GM21526 (cell line): Measurements from ENCODE around the gene GMDS.
"Not testable (repeated sequence)": the region's sequence is repeated elsewhere in the genome, so short reads cannot be mapped to it uniquely, and the experiment has no call there.

Source experiments
- ATAC-seq: cut with Tn5 transposase; IDR thresholded peaks from one replicate; pipeline ENCODE4 v1.9.1; 2021; ENCODE audit warnings: moderate library complexity; ENCODE audit not compliant: unreplicated experiment, low FRiP score

Gene GMDS

GRCh38 chr6:1686117-1687098 is 559.0 kb downstream of the GMDS start:
- ATAC-seq, result no peak

- no peak for ATAC-seq
These were observed 565.7 kb downstream of the GMDS start for GRCh38 chr6:1679688-1680068.

DNA sequence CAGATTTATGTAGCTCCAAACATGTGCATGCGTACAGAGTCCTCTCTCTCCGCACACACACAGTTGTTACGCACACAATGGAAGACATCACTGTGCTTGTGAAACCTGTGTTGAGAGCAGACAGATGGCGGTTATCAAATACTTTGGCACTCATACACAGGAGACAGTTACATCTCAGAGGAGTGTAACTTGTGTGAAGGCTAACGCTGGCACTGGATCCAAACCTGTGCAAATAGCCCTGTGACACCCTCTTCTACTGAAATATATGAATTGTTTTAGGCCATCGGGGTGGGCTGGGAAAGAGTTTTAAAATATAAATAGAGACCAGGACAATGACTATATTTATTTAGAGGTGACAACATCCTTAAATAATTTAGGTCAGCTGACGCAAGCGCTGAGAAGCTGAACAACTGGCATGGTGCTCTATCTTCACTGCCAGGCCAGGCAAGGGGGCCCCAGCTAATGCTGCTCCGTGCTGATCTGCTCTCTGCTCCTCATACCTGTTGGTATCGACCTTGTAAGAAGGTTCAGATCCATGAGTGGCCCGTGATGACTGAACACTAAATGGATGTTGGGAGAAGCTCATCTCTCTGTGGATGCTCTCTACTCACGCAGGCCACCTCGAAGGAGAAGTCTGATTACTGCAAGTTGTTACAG is 566.2 kb downstream of the GMDS start:
- ATAC-seq, result no peak

- ATAC-seq, result no peak
These were observed 567.2 kb downstream of the GMDS start for GRCh38 chr6:1678201-1678600.

- no peak for ATAC-seq
These were observed 573.0 kb downstream of the GMDS start for GRCh38 chr6:1672379-1672778.

GRCh38 chr6:1670711-1671462 is 574.5 kb downstream of the GMDS start:
- no peak for ATAC-seq

- no peak for ATAC-seq
These were observed 575.4 kb downstream of the GMDS start for GRCh38 chr6:1669996-1670395.

- not testable (repeated sequence) for ATAC-seq
These were observed 576.9 kb downstream of the GMDS start for GRCh38 chr6:1668456-1668855.

DNA sequence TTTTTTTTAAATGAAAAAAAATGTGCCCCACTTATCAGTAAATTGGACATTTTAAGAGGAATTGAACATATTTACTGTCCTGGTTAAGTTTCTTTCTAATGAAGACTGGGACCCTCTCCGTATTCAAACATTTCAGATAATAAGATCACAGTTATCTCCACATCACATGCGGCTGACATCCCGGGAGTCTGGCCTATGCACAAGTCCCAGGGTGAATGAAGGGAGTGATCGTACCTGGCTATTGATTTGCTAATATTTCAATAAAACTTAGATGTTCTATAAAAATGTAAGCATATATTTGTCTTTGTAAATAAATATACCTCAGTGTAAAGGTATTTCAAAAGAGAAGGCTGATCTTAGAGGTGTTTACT is 577.6 kb downstream of the GMDS start:
- no peak for ATAC-seq

DNA sequence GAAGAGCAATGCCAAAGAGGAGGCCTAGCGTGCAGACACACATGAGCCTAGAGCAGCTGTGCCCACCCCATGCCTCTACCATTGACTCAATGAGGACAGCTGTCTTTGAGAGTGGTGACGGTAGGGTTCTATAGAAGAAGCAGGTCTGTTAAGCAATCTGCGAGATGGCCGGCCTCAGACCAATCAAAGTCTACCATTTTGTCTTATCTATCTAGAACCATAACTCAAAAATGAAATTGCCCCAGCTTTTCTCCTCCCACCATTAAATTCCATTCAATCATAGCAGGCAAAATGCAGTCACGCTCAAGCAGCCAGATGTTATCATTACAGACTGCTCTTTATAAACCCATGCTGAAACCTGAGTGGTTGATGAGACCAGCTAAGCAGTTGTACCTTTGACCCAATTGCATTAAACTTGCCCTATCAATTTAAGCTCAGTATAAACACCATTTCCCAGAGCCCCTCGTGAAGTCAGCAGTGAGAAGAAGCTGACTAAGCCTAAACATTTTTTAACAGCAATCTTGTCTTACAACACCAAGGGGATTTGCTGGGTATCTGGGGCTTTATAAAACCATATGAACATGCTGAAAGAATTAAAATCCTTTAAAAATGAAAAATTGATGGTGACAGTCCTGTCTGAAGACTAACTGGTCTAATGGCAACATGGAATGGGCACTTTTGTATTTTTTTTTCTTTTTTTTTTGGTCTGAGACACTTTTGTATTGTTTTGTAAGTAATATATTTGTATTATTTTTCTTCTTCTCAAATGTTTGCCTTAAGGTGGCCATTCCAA is 578.2 kb downstream of the GMDS start:
- ATAC-seq, result no peak

DNA sequence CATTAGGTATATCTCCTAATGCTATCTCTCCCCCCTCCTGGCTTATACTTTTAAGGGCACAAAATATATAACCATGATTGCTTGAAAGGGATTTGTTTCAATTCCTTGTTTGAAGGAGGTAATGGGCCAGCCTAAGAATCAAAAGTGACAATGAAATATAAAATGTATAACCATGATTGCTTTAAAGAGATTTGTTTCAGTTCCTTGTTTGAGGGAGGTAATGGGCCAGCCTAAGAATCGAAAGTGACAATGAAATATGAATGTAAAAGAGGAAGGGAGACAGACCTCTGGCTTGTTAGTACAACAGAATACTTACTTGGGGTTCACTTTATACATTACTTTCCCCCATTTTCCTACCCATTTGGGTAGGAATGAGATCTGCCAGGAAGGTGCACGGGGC is 580.2 kb downstream of the GMDS start:
- peak; percentile 93 for ATAC-seq

DNA sequence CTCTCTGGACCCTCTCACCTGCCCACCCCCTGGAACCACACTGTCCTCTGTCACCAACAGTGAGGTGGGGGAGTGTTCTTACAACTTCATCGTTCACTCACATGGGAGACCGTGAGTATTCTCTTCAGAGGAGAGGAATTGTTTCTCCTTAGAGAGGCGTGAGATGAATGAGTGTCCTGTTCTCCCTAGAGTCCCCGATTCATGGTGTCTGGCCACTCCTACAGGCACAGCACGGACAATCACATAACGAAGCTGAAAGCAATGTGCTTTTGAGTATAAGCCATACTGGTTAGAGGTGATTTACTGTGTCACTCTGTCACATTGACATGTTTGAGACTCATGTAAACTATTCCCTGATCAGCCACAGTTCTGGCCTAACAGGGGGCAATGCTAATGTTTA is 581.1 kb downstream of the GMDS start:
- ATAC-seq, result no peak

GRCh38 chr6:1663511-1663910 is 581.9 kb downstream of the GMDS start:
- no peak for ATAC-seq

GRCh38 chr6:1662534-1662933 is 582.9 kb downstream of the GMDS start:
- ATAC-seq, result no peak

DNA sequence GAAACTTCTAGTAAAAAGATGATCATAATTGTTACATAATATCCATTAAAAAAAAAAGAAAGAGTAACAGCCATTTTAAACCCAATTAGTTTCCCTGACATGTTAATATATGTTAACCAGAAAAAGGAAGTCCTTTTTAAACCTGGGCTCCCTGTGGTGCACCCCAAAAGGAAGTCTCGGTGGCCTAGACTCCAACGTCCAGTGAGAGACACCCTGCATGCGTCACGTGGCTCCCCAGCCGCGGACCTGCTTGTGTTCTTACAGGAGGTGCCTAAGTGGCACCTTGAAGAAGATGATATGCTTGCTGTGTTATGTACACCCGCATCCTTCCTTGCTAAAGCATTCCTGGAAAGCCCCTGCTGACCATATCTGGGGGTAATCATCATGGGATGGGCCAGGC is 585.6 kb downstream of the GMDS start:
- ATAC-seq, result no peak

DNA sequence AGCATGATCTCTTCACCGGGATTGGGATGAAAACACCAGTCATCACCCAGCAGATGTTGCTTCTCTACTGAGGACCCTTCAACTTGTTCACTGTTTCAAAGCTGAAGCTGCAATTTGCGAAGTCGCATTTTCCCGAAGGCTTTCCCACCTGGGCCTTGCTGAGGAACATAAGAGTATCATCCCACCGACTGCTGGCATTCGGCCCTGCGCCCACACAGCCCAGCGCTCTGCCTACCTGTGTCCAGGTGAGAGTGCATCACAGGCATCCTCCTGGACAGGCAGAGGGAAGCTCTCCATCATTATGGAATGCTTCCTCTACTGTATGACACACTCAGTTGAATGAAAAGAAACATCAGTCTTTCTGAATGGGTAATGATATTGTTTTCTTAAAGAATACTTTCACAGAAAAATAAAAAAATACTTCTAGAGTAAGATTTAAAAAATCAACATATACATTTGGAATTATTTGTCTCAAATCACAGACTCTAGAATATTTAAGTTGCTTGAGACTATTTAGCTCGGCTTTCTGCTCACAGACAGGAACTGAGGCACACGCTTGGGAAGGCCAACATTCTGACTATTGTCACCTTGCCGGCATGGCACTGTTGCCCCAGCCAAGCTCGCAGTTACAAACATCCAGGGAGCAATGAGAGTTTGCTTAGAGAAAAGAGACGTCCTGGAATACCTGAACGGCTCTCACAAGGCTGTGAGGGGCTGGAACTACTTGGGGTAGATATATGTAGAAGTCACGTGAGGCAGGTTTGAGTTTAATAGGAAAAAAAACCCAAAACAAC is 587.0 kb downstream of the GMDS start:
- ATAC-seq, result no peak

GRCh38 chr6:1657771-1658165 is 587.6 kb downstream of the GMDS start:
- no peak for ATAC-seq

- no peak for ATAC-seq
These were observed 588.2 kb downstream of the GMDS start for GRCh38 chr6:1657116-1657770.

DNA sequence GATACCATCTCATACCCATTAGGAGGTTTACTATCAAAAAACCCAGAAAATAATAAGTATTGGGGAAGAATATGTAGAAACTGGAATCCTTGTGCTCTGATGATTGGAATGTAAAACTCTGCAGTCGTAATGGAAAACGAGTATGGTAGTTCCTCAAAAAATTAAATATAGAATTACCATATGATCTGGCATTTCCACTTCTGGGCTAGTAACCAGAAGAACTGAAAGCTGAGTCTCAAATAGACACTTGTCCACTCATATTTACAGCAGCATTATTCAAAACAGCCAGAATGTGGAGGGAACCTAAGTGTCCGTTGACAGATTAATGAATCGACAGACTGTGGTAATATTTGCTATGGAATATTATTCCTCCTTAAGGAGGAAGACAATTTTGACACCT is 591.4 kb downstream of the GMDS start:
- no peak for ATAC-seq
